GM06990 (cell line): ENCODE data around the gene SIAE.

ENCODE experiments used
- DNase-seq: peaks from one replicate; pipeline ENCODE4 v3.0.0-alpha.2; 2011; ENCODE audit not compliant: insufficient read length; ENCODE audit errors: extremely low read depth
- H3K27me3 ChIP-seq: replicated peaks from 2 replicates; pipeline ENCODE4 v1.6.0; 2011; ENCODE audit warnings: low read length; ENCODE audit not compliant: control insufficient read depth, insufficient read depth
- H3K36me3 ChIP-seq: 2 replicates; pipeline ENCODE4 v1.5.1; 2011; ENCODE audit warnings: low read length; ENCODE audit not compliant: control insufficient read depth, insufficient read depth
- H3K4me3 ChIP-seq: replicated peaks from 2 replicates; pipeline ENCODE4 v1.5.1; 2011; ENCODE audit warnings: low read depth, mild to moderate bottlenecking, control low read depth, low read length
- TF ChIP-seq, protein P1 (sequence below): IDR thresholded peaks from 2 replicates; pipeline ENCODE4 v1.5.1; 2011; ENCODE audit warnings: low read length, control low read depth, mild to moderate bottlenecking, inconsistent platforms; ENCODE audit not compliant: insufficient read depth, poor library complexity, severe bottlenecking

The SIAE gene

DNA sequence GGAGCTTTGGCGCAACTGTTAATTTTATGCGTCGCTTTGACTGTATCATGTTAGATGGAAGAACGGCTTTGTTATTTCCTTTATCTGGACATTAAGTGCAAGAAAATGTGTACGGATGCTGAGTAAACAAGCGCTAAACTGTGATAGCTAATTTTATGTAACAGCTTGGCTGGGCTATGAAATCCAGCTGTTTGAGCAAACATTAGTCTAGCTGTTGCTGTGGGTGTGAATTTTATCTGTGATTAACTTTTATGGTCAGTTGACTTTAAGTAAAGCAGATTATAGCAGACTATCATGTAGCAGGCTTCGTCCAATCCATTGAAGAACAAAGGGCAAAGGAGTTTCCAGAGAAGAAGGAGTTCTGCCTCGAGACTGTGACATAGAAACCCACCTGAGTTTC is 89.8 kb downstream of the SIAE start:
- H3K27me3 ChIP-seq, result no peaks in the 10 kb centered on the region
- H3K36me3 ChIP-seq, result no peaks in the 10 kb centered on the region
- TF ChIP-seq, protein P1, sequence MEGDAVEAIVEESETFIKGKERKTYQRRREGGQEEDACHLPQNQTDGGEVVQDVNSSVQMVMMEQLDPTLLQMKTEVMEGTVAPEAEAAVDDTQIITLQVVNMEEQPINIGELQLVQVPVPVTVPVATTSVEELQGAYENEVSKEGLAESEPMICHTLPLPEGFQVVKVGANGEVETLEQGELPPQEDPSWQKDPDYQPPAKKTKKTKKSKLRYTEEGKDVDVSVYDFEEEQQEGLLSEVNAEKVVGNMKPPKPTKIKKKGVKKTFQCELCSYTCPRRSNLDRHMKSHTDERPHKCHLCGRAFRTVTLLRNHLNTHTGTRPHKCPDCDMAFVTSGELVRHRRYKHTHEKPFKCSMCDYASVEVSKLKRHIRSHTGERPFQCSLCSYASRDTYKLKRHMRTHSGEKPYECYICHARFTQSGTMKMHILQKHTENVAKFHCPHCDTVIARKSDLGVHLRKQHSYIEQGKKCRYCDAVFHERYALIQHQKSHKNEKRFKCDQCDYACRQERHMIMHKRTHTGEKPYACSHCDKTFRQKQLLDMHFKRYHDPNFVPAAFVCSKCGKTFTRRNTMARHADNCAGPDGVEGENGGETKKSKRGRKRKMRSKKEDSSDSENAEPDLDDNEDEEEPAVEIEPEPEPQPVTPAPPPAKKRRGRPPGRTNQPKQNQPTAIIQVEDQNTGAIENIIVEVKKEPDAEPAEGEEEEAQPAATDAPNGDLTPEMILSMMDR, result no peak
- no peak for DNase-seq
- H3K4me3 ChIP-seq, result no peak overlapping the region
